Measurements from ENCODE around the gene ZNF276. TPM values are rescaled to one million over a fixed set of nuclear protein-coding genes. Genes with fewer than 3 reads are reported as not detected.

The ZNF276 gene
- total RNA-seq, 1 experiment from 2014 or later = 4.5 TPM

GRCh38 chr16:89722392-89723278, 1.3 kb downstream of the ZNF276 start:
- H3K36me3 ChIP-seq = peaks cover 18% of the 10 kb centered on the region
- H3K4me3 ChIP-seq = peak overlapping the region; percentile 65
- no peaks in the 10 kb centered on the region for H3K27me3 ChIP-seq
- no peaks in the 10 kb centered on the region for H3K9me3 ChIP-seq
- peak; percentile 26 for DNase-seq

GRCh38 chr16:89723279-89724250, 2.2 kb downstream of the ZNF276 start:
- no peaks in the 10 kb centered on the region for H3K27me3 ChIP-seq
- H3K9me3 ChIP-seq = no peaks in the 10 kb centered on the region
- no peak overlapping the region for H3K4me3 ChIP-seq
- H3K36me3 ChIP-seq = peaks cover 19% of the 10 kb centered on the region
- DNase-seq = no peak

DNA sequence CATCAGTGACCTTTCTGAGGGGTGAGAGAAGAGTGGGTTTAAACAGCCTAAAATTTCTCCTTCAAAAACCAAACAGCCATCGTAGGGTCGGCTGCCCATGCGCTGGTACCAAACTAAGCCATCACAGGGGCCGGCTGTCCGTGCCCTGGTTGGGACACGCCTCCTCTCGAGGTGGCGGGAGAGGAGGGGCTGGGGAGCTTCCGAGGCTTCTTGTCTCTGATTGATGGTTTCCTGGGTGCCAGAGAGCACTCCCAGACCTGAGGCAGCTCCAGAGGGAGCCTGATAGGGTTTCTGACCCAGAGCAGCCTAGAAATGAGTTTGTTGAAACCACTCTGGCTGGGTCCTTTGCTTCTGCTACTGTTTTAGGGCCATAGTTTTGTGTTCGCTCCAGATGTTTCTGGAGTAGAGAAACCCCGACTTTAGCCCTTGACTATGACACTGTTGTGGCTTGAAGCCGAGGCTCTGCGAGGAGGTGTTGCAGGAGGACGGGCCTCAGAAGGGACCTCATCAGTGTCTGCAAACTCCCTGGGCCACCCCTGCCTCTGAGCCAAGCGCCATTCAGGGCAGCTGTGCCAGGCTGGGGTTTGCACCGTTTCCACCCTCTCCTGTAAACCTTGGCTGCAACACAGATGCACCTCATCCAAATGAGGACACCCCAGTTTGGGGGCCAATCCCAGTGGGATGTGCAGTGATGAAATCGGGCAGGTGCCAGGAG, 6.2 kb downstream of the ZNF276 start:
- Histone ChIP-seq H3K36me3 (peaks cover 31% of the 10 kb centered on the region), H3K4me3 (no peak overlapping the region), H3K9me3 (no peaks in the 10 kb centered on the region), H3K27me3 (no peaks in the 10 kb centered on the region)
- no peak for DNase-seq

GRCh38 chr16:89729293-89729692, 8.0 kb downstream of the ZNF276 start:
- Histone ChIP-seq H3K9me3 (no peaks in the 10 kb centered on the region), H3K36me3 (peaks cover 16% of the 10 kb centered on the region)
- no peak for DNase-seq

GRCh38 chr16:89729863-89730593, 8.7 kb downstream of the ZNF276 start:
- no peak for DNase-seq
- Histone ChIP-seq H3K36me3 (peaks cover 21% of the 10 kb centered on the region), H3K27me3 (no peaks in the 10 kb centered on the region), H3K4me3 (no peak overlapping the region), H3K9me3 (no peaks in the 10 kb centered on the region)

More at GRCh38 chr16:89729293-89729692, 8.0 kb downstream of the ZNF276 start:
- H3K27me3 ChIP-seq = no peaks in the 10 kb centered on the region
- no peak overlapping the region for H3K4me3 ChIP-seq

GRCh38 chr16:89730610-89731234, 9.4 kb downstream of the ZNF276 start:
- no peaks in the 10 kb centered on the region for H3K27me3 ChIP-seq
- no peak overlapping the region for H3K4me3 ChIP-seq
- H3K36me3 ChIP-seq = peaks cover 23% of the 10 kb centered on the region
- H3K9me3 ChIP-seq = no peaks in the 10 kb centered on the region
- no peak for DNase-seq

GRCh38 chr16:89732142-89732917, 11.0 kb downstream of the ZNF276 start:
- Histone ChIP-seq H3K27me3 (no peaks in the 10 kb centered on the region), H3K9me3 (no peaks in the 10 kb centered on the region), H3K4me3 (no peak overlapping the region), H3K36me3 (peaks cover 23% of the 10 kb centered on the region)
- DNase-seq = no peak

DNA sequence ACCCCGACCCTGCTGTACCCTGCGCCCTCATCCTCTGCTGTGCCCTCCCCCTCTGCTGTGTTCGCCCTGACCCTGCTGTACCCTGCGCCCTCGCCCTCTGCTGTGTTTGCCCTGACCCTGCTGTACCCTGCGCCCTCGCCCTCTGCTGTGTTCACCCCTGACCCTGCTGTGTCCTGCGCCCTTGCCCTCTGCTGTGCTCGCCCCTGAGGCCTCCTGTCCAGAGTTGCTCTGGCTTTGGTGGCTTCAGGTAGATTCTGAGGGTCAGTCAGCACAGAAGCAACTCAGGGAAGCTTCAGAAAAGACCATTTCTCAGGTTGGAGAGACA, 11.5 kb downstream of the ZNF276 start:
- no peak overlapping the region for H3K4me3 ChIP-seq
- DNase-seq = no peak
- no peaks in the 10 kb centered on the region for H3K27me3 ChIP-seq
- no peaks in the 10 kb centered on the region for H3K9me3 ChIP-seq
- peaks cover 26% of the 10 kb centered on the region for H3K36me3 ChIP-seq

DNA sequence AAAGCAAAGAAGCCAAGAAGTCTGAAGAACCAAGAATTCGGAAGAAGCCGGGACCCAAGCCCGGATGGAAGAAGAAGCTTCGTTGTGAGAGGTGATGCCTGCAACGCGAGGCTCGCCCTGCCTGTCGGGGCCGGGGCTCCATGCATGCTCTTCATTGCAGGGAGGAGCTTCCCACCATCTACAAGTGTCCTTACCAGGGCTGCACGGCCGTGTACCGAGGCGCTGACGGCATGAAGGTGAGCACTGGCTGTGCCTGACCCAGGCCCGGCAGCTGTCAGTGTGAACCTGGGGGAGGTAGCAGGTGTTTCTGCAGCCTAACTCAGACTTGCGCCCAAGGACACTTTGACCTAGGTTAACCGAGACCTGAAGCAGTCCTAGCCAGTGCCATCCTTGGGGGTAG, 12.0 kb downstream of the ZNF276 start:
- peaks cover 28% of the 10 kb centered on the region for H3K36me3 ChIP-seq

GRCh38 chr16:89733792-89734191, 12.5 kb downstream of the ZNF276 start:
- Histone ChIP-seq H3K27me3 (no peaks in the 10 kb centered on the region), H3K36me3 (peaks cover 27% of the 10 kb centered on the region)

More for the DNA sequence above, 12.0 kb downstream of the ZNF276 start:
- no peaks in the 10 kb centered on the region for H3K9me3 ChIP-seq
- no peak overlapping the region for H3K4me3 ChIP-seq
- no peak for DNase-seq
- H3K27me3 ChIP-seq = no peaks in the 10 kb centered on the region

DNA sequence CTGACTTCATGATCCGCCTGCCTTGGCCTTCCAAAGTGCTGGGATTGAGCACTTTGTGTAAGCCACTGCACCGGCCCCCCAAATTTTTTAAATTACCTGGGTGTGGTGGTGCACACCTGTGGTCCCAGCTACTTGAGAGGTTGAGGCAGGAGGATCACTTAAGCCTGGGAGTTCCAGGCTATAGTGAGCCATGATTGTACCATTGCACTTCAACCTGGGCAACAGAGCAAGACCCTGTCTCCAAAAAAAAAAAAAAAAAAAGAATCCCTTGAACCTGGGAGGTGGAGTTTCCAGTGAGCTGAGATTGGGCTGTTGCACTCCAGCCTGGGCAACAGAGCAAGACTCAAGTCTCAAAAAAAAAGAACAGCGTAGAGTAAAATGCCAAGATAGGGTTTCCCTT, 15.2 kb downstream of the ZNF276 start:
- peaks cover 19% of the 10 kb centered on the region for H3K36me3 ChIP-seq
- H3K4me3 ChIP-seq = no peak overlapping the region
- no peaks in the 10 kb centered on the region for H3K9me3 ChIP-seq
- DNase-seq = no peak
- H3K27me3 ChIP-seq = no peaks in the 10 kb centered on the region

More at GRCh38 chr16:89733792-89734191, 12.5 kb downstream of the ZNF276 start:
- Histone ChIP-seq H3K9me3 (no peaks in the 10 kb centered on the region), H3K4me3 (no peak overlapping the region)
- no peak for DNase-seq

DNA sequence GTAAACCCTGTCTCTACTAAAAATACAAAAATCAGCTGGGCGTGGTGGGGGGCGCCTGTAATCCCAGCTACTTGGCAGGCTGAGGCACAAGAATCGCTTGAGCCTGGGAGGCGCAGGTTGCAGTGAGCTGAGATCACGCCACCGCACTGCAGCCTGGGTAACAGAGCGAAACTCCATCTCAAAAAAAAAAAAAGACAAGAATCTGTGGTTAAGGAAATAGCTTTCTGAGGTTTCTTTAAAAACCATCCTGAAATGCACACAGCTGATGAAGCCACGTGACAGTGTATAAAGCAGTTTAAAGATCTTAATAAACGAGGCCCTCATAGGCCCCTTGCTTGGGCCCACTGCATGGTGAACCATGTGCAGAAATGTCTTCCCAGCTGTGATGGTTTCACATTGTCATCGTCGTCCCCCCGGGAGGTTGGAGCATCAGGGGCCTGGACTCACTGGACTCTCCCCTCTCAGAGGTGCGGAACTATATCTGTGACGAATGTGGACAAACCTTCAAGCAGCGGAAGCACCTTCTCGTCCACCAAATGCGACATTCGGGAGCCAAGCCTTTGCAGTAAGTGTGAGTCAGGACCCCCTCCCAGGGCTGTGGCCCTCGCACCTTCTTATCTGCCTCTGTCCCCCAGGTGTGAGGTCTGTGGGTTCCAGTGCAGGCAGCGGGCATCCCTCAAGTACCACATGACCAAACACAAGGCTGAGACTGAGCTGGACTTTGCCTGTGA, 16.2 kb downstream of the ZNF276 start:
- Histone ChIP-seq H3K36me3 (peaks cover 19% of the 10 kb centered on the region), H3K27me3 (no peaks in the 10 kb centered on the region), H3K9me3 (no peaks in the 10 kb centered on the region), H3K4me3 (no peak overlapping the region)
- no peak for DNase-seq

DNA sequence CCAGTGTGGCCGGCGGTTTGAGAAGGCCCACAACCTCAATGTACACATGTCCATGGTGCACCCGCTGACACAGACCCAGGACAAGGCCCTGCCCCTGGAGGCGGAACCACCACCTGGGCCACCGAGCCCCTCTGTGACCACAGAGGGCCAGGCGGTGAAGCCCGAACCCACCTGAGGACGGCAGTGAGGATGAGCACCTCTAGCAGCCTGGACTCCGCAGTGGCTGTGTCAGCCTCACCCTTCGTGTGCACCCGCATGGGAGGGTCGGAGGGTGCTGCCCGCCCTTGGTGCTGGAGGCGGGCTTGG, 16.7 kb downstream of the ZNF276 start:
- Histone ChIP-seq H3K4me3 (no peak overlapping the region), H3K9me3 (no peaks in the 10 kb centered on the region), H3K27me3 (no peaks in the 10 kb centered on the region), H3K36me3 (peaks cover 19% of the 10 kb centered on the region)
- DNase-seq = no peak

DNA sequence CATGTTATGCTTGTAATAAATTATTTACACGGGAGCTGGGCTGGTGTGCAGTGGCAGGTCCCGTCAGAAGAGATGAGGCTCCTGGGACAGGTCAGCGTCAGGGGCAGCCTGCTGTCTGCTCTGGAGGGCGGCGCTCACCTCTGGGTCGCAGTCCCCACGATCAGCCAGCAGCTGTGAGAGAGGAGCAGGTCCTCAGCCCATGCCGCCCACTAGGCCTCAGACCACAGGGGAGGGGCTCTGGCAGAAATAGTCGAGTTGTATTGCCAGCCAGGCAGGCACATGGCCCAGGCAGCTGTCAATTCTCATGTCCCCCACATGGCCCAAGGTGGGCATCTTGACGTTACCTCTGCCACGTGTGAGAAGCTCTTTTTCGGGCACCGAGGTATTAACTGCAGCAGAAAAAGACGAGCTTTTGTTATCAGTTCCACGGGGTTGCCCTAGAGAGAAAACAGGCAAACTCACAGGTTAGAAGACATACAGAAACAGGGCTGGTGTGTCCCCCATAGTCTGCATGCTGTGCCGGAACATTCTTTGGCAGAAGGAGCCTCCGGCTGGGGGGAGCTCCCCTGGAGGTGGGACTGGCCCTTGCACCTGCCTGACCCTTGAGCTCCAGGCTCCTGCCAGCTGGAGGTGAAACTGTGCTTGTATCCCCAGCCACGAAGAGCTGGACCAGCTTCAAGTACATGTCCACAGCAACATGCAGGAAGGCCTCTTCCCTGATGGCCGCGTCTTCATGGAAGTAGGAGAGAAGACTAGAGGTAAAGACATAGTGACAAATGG, 17.4 kb downstream of the ZNF276 start:
- peaks cover 19% of the 10 kb centered on the region for H3K36me3 ChIP-seq
- DNase-seq = no peak

More for the DNA sequence above, 17.4 kb downstream of the ZNF276 start:
- no peak overlapping the region for H3K4me3 ChIP-seq
- no peaks in the 10 kb centered on the region for H3K27me3 ChIP-seq
- H3K9me3 ChIP-seq = no peaks in the 10 kb centered on the region

All from MG63 (cell line).